ENCODE data around the gene NEDD4L.

DNA sequence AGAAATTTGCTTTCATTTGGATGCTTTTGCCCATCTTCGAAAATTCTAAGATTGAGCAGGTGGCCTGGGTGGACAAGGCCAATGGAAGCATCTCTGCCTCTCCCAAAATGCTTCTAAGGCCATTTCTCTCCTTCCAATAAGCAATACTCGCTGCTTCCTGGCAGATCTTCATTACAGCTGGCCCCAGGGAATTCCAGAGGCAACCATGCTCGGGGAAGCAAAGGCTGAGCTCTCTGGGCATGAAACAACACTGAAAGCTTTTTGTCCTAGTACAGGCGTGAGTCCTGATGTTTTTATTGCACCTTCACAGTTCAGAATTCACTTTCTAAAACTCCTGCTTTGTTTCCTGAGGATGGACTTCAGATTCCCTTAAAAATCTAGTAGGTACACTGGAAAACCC is 11.8 kb upstream of the NEDD4L start:
- TF ChIP-seq CTCF (optimal IDR thresholded peaks at IDR 0.05 in 1 of 3, IDR thresholded peaks at IDR 0.05 in 1 of 3, conservative IDR thresholded peaks at IDR 0.05 in 1 of 3; ENCODE audit: extremely low read depth in 1 of 3, insufficient read depth in 2 of 3, low read length in 3 of 3) (no peak), EZH2 (IDR thresholded peaks at IDR 0.05; ENCODE audit: low read length) (no peak)

All from keratinocyte (primary cell).